Hepatocyte (in vitro differentiated cells): ENCODE results near the gene PEX11B.

Experiments used
- EZH2 ChIP-seq: fragments of 200-600 bp; sonication (generic); IDR thresholded peaks from 2 replicates; pipeline ENCODE4 v1.6.1; 2016; ENCODE audit warnings: antibody characterized with exemption, mild to moderate bottlenecking, borderline replicate concordance
- TF ChIP-seq, protein P1 (sequence below): fragments of 200-600 bp; sonication (generic); IDR thresholded peaks from 2 replicates; pipeline ENCODE4 v1.5.1; 2016; ENCODE audit warnings: antibody characterized with exemption, mild to moderate bottlenecking; ENCODE audit not compliant: poor library complexity

DNA sequence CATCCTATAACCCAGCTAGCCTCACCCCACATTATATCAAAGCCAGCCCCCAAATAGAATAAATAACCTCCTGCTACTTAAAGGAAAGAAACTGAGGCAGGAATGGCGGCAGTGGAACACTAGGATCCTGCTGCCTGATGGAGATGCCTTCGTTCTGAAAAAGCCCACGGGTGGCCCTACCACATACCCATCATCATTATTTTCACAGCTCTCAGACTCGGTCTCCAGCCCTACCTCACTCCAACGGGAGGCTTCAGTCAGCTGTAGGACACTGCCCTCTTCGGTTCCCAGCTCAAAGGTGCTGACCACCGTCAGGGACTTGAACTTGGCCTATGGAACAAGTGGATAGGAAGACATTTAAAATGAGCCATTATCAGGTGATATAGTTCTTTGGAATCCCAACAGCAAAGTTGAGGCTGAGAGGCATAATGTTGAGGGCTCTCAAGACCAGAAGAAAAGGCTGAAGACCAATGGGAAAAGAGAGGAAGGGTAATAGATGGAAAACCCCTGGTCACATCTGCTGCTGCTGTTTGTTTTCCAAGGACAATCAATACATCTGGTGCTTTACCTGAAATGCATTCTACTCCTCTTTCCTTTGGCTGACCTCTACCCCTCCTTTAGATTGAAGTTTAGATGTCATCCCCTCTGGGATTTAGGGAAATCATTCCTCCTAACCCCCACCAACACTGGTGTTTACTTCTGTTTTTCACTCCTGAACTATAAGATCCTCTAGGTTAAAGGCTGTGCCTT, 25.0 kb downstream of the PEX11B start:
- TF ChIP-seq, protein P1, sequence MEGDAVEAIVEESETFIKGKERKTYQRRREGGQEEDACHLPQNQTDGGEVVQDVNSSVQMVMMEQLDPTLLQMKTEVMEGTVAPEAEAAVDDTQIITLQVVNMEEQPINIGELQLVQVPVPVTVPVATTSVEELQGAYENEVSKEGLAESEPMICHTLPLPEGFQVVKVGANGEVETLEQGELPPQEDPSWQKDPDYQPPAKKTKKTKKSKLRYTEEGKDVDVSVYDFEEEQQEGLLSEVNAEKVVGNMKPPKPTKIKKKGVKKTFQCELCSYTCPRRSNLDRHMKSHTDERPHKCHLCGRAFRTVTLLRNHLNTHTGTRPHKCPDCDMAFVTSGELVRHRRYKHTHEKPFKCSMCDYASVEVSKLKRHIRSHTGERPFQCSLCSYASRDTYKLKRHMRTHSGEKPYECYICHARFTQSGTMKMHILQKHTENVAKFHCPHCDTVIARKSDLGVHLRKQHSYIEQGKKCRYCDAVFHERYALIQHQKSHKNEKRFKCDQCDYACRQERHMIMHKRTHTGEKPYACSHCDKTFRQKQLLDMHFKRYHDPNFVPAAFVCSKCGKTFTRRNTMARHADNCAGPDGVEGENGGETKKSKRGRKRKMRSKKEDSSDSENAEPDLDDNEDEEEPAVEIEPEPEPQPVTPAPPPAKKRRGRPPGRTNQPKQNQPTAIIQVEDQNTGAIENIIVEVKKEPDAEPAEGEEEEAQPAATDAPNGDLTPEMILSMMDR = no peak
- TF ChIP-seq EZH2 = no peak
